Astrocyte (in vitro differentiated cells and primary cell): ENCODE results near the gene LLCFC1. TPM values are rescaled to one million over a fixed set of nuclear protein-coding genes. Genes with fewer than 3 reads are reported as not detected.

ENCODE experiments used
- DNase-seq: peaks from one replicate; pipeline ENCODE4 v3.0.0-alpha.2; 2010; ENCODE audit warnings: low read depth
- FAIRE-seq: peaks from 2 replicates; lab custom pipeline; 2011; peaks lifted over from hg19 to GRCh38; lab: Jason Lieb, UNC
- H2AFZ ChIP-seq: 2 replicates; pipeline ENCODE4 v1.6.0; 2012; ENCODE audit warnings: low read depth, low read length, inconsistent platforms
- H3K27ac ChIP-seq: 2 replicates; pipeline ENCODE4 v1.5.1; 2011; ENCODE audit warnings: low read depth, low read length, inconsistent platforms
- H3K27me3 ChIP-seq: 2 replicates; pipeline ENCODE4 v1.6.0; 2011; ENCODE audit warnings: low read length, inconsistent platforms; ENCODE audit not compliant: insufficient read depth
- H3K36me3 ChIP-seq: 2 replicates; pipeline ENCODE4 v1.5.1; 2011; ENCODE audit warnings: low read length, inconsistent platforms; ENCODE audit not compliant: insufficient read depth
- H3K4me1 ChIP-seq: 2 replicates; pipeline ENCODE4 v1.5.1; 2011; ENCODE audit warnings: low read length, inconsistent platforms; ENCODE audit not compliant: insufficient read depth
- H3K4me2 ChIP-seq: 2 replicates; pipeline ENCODE4 v1.6.0; 2012; ENCODE audit warnings: low read length, inconsistent platforms
- H3K4me3 ChIP-seq: 2 replicates; pipeline ENCODE4 v1.5.1; 2011; ENCODE audit warnings: low read depth, mild to moderate bottlenecking, low read length, inconsistent platforms; ENCODE audit not compliant: insufficient read depth
- H3K79me2 ChIP-seq: 2 replicates; pipeline ENCODE4 v1.6.0; 2012; ENCODE audit warnings: mild to moderate bottlenecking, low read length, inconsistent platforms; ENCODE audit not compliant: insufficient read depth
- H3K9ac ChIP-seq: 2 replicates; pipeline ENCODE4 v1.6.0; 2012; ENCODE audit warnings: mild to moderate bottlenecking, low read length, inconsistent platforms
- H3K9me3 ChIP-seq: 2 replicates; pipeline ENCODE4 v1.5.1; 2012; ENCODE audit warnings: low read depth, mild to moderate bottlenecking, low read length, inconsistent platforms; ENCODE audit not compliant: insufficient read depth
- H4K20me1 ChIP-seq: 2 replicates; pipeline ENCODE4 v1.6.0; 2012; ENCODE audit warnings: low read length, inconsistent platforms; ENCODE audit not compliant: insufficient read depth
- H3K27ac Mint-ChIP-seq: one replicate; pipeline ENCODE4 v1.8.0; 2021; ENCODE audit warnings: mild to moderate bottlenecking, mixed read lengths; ENCODE audit not compliant: unreplicated experiment
- H3K27me3 Mint-ChIP-seq: one replicate; pipeline ENCODE4 v1.8.0; 2021; ENCODE audit warnings: low read depth, mixed read lengths; ENCODE audit not compliant: unreplicated experiment
- H3K36me3 Mint-ChIP-seq: one replicate; pipeline ENCODE4 v1.8.0; 2021; ENCODE audit warnings: low read depth, mixed read lengths; ENCODE audit not compliant: unreplicated experiment
- H3K4me1 Mint-ChIP-seq: one replicate; pipeline ENCODE4 v1.8.0; 2021; ENCODE audit warnings: low read depth, mixed read lengths; ENCODE audit not compliant: unreplicated experiment
- H3K4me3 Mint-ChIP-seq: one replicate; pipeline ENCODE4 v1.8.0; 2021; ENCODE audit warnings: mild to moderate bottlenecking, moderate library complexity, mixed read lengths; ENCODE audit not compliant: unreplicated experiment
- H3K9me3 Mint-ChIP-seq: one replicate; pipeline ENCODE4 v1.8.0; 2021; ENCODE audit warnings: mild to moderate bottlenecking, mixed read lengths; ENCODE audit not compliant: unreplicated experiment
- CTCF ChIP-seq: IDR thresholded peaks from 2 replicates; pipeline ENCODE4 v1.5.1; 2011; ENCODE audit warnings: low read depth, mild to moderate bottlenecking, inconsistent platforms, low read length, moderate library complexity; ENCODE audit not compliant: insufficient read depth
- EZH2 ChIP-seq: IDR thresholded peaks from 2 replicates; pipeline ENCODE4 v1.6.1; 2012; ENCODE audit warnings: mild to moderate bottlenecking, low read length, inconsistent platforms; ENCODE audit not compliant: insufficient read depth
- total RNA-seq: library from RNA; stranded (reverse); gene quantifications from 2 replicates; pipeline ENCODE4 v1.2.1, GENCODE V29; 2021

The LLCFC1 gene
- total RNA-seq, 1 donor from 2014 or later = not detected

GRCh38 chr7:142960955-142961512 lies 21.8 kb downstream of the LLCFC1 start:
- H4K20me1 ChIP-seq = no peaks in the 10 kb centered on the region
- no peaks in the 10 kb centered on the region for H3K4me1 ChIP-seq
- Mint-ChIP-seq H3K9me3 (peaks cover 5% of the 10 kb centered on the region), H3K36me3 (peaks cover 2% of the 10 kb centered on the region), H3K4me1 (peaks cover 13% of the 10 kb centered on the region), H3K27me3 (peaks cover 12% of the 10 kb centered on the region), H3K27ac (no peak overlapping the region), H3K4me3 (no peak overlapping the region)
- no peaks in the 10 kb centered on the region for H3K36me3 ChIP-seq
- TF ChIP-seq CTCF = no peak
- TF ChIP-seq EZH2 = no peak
- FAIRE-seq (no peak), DNase-seq (no peak)
- H3K9ac ChIP-seq = no peak overlapping the region
- H2AFZ ChIP-seq = no peak overlapping the region
- H3K27me3 ChIP-seq = peaks cover 4% of the 10 kb centered on the region
- no peaks in the 10 kb centered on the region for H3K9me3 ChIP-seq
- no peaks in the 10 kb centered on the region for H3K79me2 ChIP-seq
- no peak overlapping the region for H3K4me3 ChIP-seq
- no peak overlapping the region for H3K4me2 ChIP-seq
- no peak overlapping the region for H3K27ac ChIP-seq

GRCh38 chr7:142961595-142961972 lies 22.3 kb downstream of the LLCFC1 start:
- H3K27ac ChIP-seq = no peak overlapping the region
- no peak overlapping the region for H3K4me3 ChIP-seq
- H3K9ac ChIP-seq = no peak overlapping the region
- Mint-ChIP-seq H3K27ac (no peak overlapping the region), H3K4me1 (peaks cover 8% of the 10 kb centered on the region), H3K4me3 (no peak overlapping the region), H3K27me3 (peaks cover 12% of the 10 kb centered on the region), H3K36me3 (peaks cover 2% of the 10 kb centered on the region), H3K9me3 (peaks cover 3% of the 10 kb centered on the region)
- H3K4me1 ChIP-seq = no peaks in the 10 kb centered on the region
- H3K4me2 ChIP-seq = no peak overlapping the region
- FAIRE-seq (no peak), DNase-seq (no peak)
- H3K9me3 ChIP-seq = no peaks in the 10 kb centered on the region
- no peaks in the 10 kb centered on the region for H3K36me3 ChIP-seq
- no peak for TF ChIP-seq CTCF
- no peak for TF ChIP-seq EZH2
- H3K27me3 ChIP-seq = peaks cover 4% of the 10 kb centered on the region
- no peak overlapping the region for H2AFZ ChIP-seq
- no peaks in the 10 kb centered on the region for H3K79me2 ChIP-seq
- no peaks in the 10 kb centered on the region for H4K20me1 ChIP-seq
